GM21447 (cell line): ENCODE results near the gene VSTM2B.

ENCODE experiments used
- ATAC-seq: cut with Tn5 transposase; IDR thresholded peaks from one replicate; pipeline ENCODE4 v1.9.1; 2021; ENCODE audit not compliant: unreplicated experiment

VSTM2B gene

GRCh38 chr19:29495901-29496441 lies 29.8 kb upstream of the VSTM2B start:
- ATAC-seq = no peak

- ATAC-seq = no peak
Observed at GRCh38 chr19:29497241-29497640, 28.6 kb upstream of the VSTM2B start.

- no peak for ATAC-seq
Observed at GRCh38 chr19:29497686-29498436, 27.9 kb upstream of the VSTM2B start.

GRCh38 chr19:29499261-29499920 lies 26.4 kb upstream of the VSTM2B start:
- ATAC-seq = no peak

GRCh38 chr19:29499921-29500590 lies 25.7 kb upstream of the VSTM2B start:
- no peak for ATAC-seq

- no peak for ATAC-seq
Observed at GRCh38 chr19:29501816-29502580, 23.8 kb upstream of the VSTM2B start.

GRCh38 chr19:29502581-29502850 lies 23.3 kb upstream of the VSTM2B start:
- no peak for ATAC-seq

- ATAC-seq = no peak
Observed at GRCh38 chr19:29503140-29503758, 22.5 kb upstream of the VSTM2B start.

- ATAC-seq = no peak
Observed at GRCh38 chr19:29503785-29504184, 22.0 kb upstream of the VSTM2B start.

- no peak for ATAC-seq
Observed at GRCh38 chr19:29504454-29504853, 21.3 kb upstream of the VSTM2B start.

- no peak for ATAC-seq
Observed at GRCh38 chr19:29505097-29505824, 20.5 kb upstream of the VSTM2B start.

GRCh38 chr19:29506619-29506911 lies 19.2 kb upstream of the VSTM2B start:
- ATAC-seq = no peak

GRCh38 chr19:29507081-29507860 lies 18.5 kb upstream of the VSTM2B start:
- ATAC-seq = no peak

GRCh38 chr19:29508181-29508580 lies 17.6 kb upstream of the VSTM2B start:
- ATAC-seq = no peak

GRCh38 chr19:29509456-29509855 lies 16.3 kb upstream of the VSTM2B start:
- no peak for ATAC-seq

- no peak for ATAC-seq
Observed at GRCh38 chr19:29510701-29511265, 15.0 kb upstream of the VSTM2B start.

GRCh38 chr19:29511768-29512167 lies 14.0 kb upstream of the VSTM2B start:
- no peak for ATAC-seq

GRCh38 chr19:29512748-29513147 lies 13.0 kb upstream of the VSTM2B start:
- no peak for ATAC-seq

- ATAC-seq = no peak
Observed at GRCh38 chr19:29514525-29515232, 11.1 kb upstream of the VSTM2B start.
